ENCODE measurements around the gene PHF21A. TPM values are rescaled to one million over a fixed set of nuclear protein-coding genes. Genes with fewer than 3 reads are reported as not detected.

The PHF21A gene
- total RNA-seq, 4 donors from 2014 or later = 30.4 to 58.5 (median 49.4) TPM

GRCh38 chr11:46142561-46142960 lies 21.3 kb upstream of the PHF21A start:
- Histone ChIP-seq H3K4me3 (no peak overlapping the region), H3K9me3 (no peaks in the 10 kb centered on the region), H3K27ac (no peak overlapping the region), H3K36me3 (no peaks in the 10 kb centered on the region), H3K27me3 (peaks cover 0 to 29% of the 10 kb centered on the region in 2 donors), H3K4me1 (no peaks in the 10 kb centered on the region)
- TF ChIP-seq EP300 (IDR thresholded peaks at IDR 0.05) (no peak), POLR2A (IDR thresholded peaks at IDR 0.05) (no peak), CTCF (IDR thresholded peaks at IDR 0.05) (no peak)
- no peak for DNase-seq (ENCODE audit: low spot score in 2 of 2)
- 75 to 76% methylated on average over 16 to 17 of the region's 17 CpGs for WGBS, 2 donors

DNA sequence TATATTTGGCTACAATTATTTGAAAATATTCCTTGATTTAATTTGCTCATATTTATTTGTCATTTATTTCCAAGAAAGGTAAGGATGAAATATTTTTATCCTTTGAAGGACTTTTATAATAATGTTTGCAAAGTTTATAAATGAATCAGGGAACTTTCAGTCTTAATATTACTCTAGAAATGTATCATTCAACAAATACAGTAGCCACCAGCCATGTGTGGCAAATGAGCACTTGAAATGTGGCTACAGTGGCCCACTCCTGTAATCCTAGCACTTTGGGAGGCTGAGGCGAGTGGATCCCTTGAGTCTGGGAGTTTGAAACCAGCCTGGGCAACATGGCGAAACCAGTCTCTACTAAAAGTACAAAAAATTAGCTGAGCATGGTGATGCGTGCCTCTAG lies 20.3 kb upstream of the PHF21A start:
- H3K36me3 ChIP-seq = no peaks in the 10 kb centered on the region
- no peaks in the 10 kb centered on the region for H3K9me3 ChIP-seq
- peaks cover 0 to 38% of the 10 kb centered on the region in 2 donors for H3K27me3 ChIP-seq
- WGBS, 2 donors = 91 to 93% methylated on average over 3 of the region's 3 CpGs
- H3K4me1 ChIP-seq = no peaks in the 10 kb centered on the region
- DNase-seq (ENCODE audit: low spot score in 2 of 2) = no peak
- H3K27ac ChIP-seq = no peak overlapping the region
- no peak overlapping the region for H3K4me3 ChIP-seq
- TF ChIP-seq POLR2A (IDR thresholded peaks at IDR 0.05) (no peak), CTCF (IDR thresholded peaks at IDR 0.05) (no peak), EP300 (IDR thresholded peaks at IDR 0.05) (no peak)

DNA sequence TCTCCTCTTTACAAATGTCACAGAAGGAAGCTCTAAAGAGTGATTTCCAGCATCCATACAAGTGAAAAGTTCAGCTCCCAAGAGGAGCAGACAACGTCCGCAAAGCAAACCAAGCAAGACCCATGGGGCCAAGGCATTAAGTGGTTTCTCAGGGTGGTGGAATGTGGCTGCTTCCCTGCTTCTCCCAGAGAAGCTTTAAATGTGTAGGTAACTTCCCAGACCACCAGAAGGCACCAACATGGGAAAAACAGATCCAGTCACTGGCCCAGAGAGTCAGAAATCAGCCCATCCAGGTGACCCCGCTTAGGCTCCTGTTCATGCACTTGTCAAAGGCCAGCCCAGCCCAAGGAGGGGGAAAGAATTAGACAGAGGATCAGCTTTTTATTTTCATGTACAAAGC lies 13.3 kb upstream of the PHF21A start:
- Histone ChIP-seq H3K27ac (no peak overlapping the region), H3K4me1 (no peaks in the 10 kb centered on the region), H3K4me3 (no peak overlapping the region), H3K27me3 (peaks cover 0 to 21% of the 10 kb centered on the region in 2 donors), H3K36me3 (no peaks in the 10 kb centered on the region), H3K9me3 (no peaks in the 10 kb centered on the region)
- no peak for DNase-seq (ENCODE audit: low spot score in 2 of 2)
- no peak for TF ChIP-seq POLR2A (IDR thresholded peaks at IDR 0.05)
- no peak for TF ChIP-seq CTCF (IDR thresholded peaks at IDR 0.05)
- TF ChIP-seq EP300 (IDR thresholded peaks at IDR 0.05) = no peak
- WGBS, 2 donors = 61 to 63% methylated on average over 3 of the region's 3 CpGs

DNA sequence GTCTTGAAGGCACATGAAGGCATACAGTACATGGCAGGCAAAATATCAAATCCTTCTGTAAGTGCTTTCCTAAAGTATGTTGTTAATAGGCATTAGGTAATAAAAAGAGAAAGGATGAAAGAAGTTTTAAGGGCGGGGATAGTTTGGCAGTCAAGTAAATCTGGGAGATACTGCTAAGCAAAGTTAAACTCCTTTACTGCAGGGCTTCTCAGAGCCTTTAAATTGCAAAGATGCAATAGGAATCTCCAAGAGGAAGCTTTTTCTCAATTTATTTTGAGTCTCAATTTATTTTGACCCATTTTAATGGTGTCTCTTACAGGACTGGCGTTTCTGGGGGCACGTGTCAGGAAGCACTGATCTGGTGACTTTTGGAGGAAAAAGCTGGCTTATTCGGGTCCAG lies 12.8 kb upstream of the PHF21A start:
- Histone ChIP-seq H3K36me3 (no peaks in the 10 kb centered on the region), H3K4me3 (no peak overlapping the region), H3K9me3 (no peaks in the 10 kb centered on the region), H3K4me1 (no peaks in the 10 kb centered on the region), H3K27me3 (peaks cover 0 to 17% of the 10 kb centered on the region in 2 donors), H3K27ac (no peak overlapping the region)
- 77 to 86% methylated on average over 4 of the region's 4 CpGs for WGBS, 2 donors
- no peak for TF ChIP-seq POLR2A (IDR thresholded peaks at IDR 0.05)
- TF ChIP-seq CTCF (IDR thresholded peaks at IDR 0.05) = no peak
- TF ChIP-seq EP300 (IDR thresholded peaks at IDR 0.05) = no peak
- DNase-seq (ENCODE audit: low spot score in 2 of 2) = no peak

DNA sequence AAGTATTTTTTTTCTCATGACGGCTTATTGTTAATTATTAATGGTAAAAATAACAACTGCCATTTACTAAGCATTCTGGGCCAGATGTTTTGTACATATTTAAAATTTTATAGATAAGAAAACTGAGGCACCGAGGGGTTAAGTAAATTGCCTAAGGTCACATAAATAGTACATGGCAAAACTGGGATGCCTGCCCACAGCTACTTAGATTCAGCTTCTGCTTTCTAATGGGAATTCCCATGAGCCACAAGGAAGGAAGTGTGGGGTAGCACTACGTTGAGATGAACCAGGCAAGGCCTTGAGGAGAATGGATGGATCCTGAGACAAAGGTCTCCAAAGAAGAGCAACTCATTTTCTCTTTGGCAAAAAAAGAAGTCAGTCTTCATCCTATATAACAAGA lies 11.9 kb upstream of the PHF21A start:
- WGBS, 2 donors = 57 to 61% methylated on average over 3 of the region's 3 CpGs

More for the DNA sequence above, 11.9 kb upstream of the PHF21A start:
- no peaks in the 10 kb centered on the region for H3K9me3 ChIP-seq
- no peaks in the 10 kb centered on the region for H3K4me1 ChIP-seq
- no peak for TF ChIP-seq CTCF (IDR thresholded peaks at IDR 0.05)
- no peak for TF ChIP-seq EP300 (IDR thresholded peaks at IDR 0.05)
- TF ChIP-seq POLR2A (IDR thresholded peaks at IDR 0.05) = no peak
- peaks cover 0 to 10% of the 10 kb centered on the region in 2 donors for H3K27me3 ChIP-seq
- DNase-seq (ENCODE audit: low spot score in 2 of 2) = no peak
- no peak overlapping the region for H3K4me3 ChIP-seq
- H3K27ac ChIP-seq = no peak overlapping the region
- no peaks in the 10 kb centered on the region for H3K36me3 ChIP-seq
